Measurements from ENCODE around the gene ITGAD.

- TF ChIP-seq CTCF (IDR thresholded peaks at IDR 0.05) (no peak), POLR2AphosphoS5 (IDR thresholded peaks at IDR 0.05) (no peak)
Measured at GRCh38 chr16:31455601-31456314, 62.6 kb downstream of the ITGAD start.

Data from suprapubic skin (tissue), 3 donors.